Lower lobe of right lung (tissue), 2 donors: ENCODE data around the gene MESP2. TPM values are rescaled to one million over a fixed set of nuclear protein-coding genes. Genes with fewer than 3 reads are reported as not detected.

Source experiments
- ATAC-seq, 2 donors: fragments of 200-7000 bp; cut with Tn5 transposase; one replicate each; pipeline ENCODE4 v1.9.1; 2020 to 2022; ENCODE audit warnings: mild to moderate bottlenecking in 2 of 2, moderate library complexity in 2 of 2
- DNase-seq: peaks from one replicate; pipeline ENCODE4 v3.0.0-alpha.2; 2020
- H3K27ac ChIP-seq: fragments of 200-600 bp; one replicate; pipeline ENCODE4 v1.8.0; 2022
- H3K27me3 ChIP-seq: fragments of 200-600 bp; one replicate; pipeline ENCODE4 v1.8.0; 2022; ENCODE audit warnings: low read depth
- H3K36me3 ChIP-seq: fragments of 200-600 bp; one replicate; pipeline ENCODE4 v1.8.0; 2022; ENCODE audit warnings: mild to moderate bottlenecking
- H3K4me1 ChIP-seq: fragments of 200-600 bp; one replicate; pipeline ENCODE4 v1.8.0; 2022
- H3K4me3 ChIP-seq: fragments of 200-600 bp; one replicate; pipeline ENCODE4 v1.8.0; 2022; ENCODE audit warnings: mild to moderate bottlenecking
- H3K9me3 ChIP-seq: fragments of 200-600 bp; one replicate; pipeline ENCODE4 v1.8.0; 2022
- intact Hi-C: fragments of 100-400 bp; cut with DNase I; formaldehyde crosslinking; loops from one replicate; pipeline ENCODE4 v1.11.0; 2022
- total RNA-seq: library from RNA; stranded (reverse); fragmentation: NEBNext Ultra II Directional; extraction: Animal tissue kit (Norgen Biotek cat#: 25700); gene quantifications from one replicate; pipeline ENCODE4 v1.2.1, GENCODE V29; 2021
- TF ChIP-seq, protein P1 (sequence below): fragments of 200-600 bp; IDR thresholded peaks from one replicate; pipeline ENCODE4 v1.8.0; 2022; ENCODE audit warnings: antibody characterized with exemption, mild to moderate bottlenecking
- donor health status: DM: no; HTN: yes; CAD: no; lungs with severe emphysema.

MESP2 gene
- total RNA-seq, 1 donor from 2014 or later: not detected

DNA sequence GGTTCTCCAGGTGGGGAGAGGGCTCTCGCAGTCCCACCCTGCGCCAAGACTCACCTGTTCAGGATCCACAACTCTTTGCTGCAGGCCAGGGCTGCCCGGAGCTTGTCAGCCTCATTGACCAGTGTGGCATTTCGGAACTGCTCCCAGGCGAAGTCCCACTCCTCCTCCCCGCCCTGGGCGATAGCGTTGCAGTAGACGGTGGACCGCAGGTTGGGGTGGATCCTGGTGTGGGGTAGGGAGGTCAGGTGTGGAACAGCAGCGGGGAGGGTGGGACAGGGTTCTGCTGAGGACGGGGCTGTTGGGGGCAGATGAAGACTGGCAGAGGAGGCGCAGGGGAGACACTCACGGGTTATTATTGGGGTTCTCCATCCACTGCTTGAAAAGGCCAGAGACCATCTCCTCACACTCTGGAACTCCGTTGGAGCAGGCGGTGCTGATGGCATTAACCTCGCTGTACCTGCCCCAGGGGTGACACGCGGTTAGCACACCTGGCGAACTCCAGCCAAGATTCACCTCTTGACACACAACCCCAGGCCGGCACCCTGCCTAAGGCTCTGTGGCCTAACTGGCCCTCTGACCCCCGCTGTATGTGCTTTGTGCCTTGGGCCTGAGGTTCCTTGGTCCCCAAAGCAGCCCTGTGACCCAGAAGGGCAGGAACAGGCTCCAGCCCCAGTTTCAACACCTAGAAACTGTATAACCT lies 16.1 kb downstream of the MESP2 start:
- Histone ChIP-seq H3K36me3 (peaks cover 21% of the 10 kb centered on the region), H3K4me1 (peaks cover 11% of the 10 kb centered on the region), H3K27me3 (no peaks in the 10 kb centered on the region), H3K4me3 (no peak overlapping the region), H3K27ac (no peak overlapping the region), H3K9me3 (peaks cover 8% of the 10 kb centered on the region)
- TF ChIP-seq, protein P1, sequence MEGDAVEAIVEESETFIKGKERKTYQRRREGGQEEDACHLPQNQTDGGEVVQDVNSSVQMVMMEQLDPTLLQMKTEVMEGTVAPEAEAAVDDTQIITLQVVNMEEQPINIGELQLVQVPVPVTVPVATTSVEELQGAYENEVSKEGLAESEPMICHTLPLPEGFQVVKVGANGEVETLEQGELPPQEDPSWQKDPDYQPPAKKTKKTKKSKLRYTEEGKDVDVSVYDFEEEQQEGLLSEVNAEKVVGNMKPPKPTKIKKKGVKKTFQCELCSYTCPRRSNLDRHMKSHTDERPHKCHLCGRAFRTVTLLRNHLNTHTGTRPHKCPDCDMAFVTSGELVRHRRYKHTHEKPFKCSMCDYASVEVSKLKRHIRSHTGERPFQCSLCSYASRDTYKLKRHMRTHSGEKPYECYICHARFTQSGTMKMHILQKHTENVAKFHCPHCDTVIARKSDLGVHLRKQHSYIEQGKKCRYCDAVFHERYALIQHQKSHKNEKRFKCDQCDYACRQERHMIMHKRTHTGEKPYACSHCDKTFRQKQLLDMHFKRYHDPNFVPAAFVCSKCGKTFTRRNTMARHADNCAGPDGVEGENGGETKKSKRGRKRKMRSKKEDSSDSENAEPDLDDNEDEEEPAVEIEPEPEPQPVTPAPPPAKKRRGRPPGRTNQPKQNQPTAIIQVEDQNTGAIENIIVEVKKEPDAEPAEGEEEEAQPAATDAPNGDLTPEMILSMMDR: no peak
- intact Hi-C loops: no loop called here
- ATAC-seq (peak in 1 of 2 donors; percentile 27), DNase-seq (no peak)

DNA sequence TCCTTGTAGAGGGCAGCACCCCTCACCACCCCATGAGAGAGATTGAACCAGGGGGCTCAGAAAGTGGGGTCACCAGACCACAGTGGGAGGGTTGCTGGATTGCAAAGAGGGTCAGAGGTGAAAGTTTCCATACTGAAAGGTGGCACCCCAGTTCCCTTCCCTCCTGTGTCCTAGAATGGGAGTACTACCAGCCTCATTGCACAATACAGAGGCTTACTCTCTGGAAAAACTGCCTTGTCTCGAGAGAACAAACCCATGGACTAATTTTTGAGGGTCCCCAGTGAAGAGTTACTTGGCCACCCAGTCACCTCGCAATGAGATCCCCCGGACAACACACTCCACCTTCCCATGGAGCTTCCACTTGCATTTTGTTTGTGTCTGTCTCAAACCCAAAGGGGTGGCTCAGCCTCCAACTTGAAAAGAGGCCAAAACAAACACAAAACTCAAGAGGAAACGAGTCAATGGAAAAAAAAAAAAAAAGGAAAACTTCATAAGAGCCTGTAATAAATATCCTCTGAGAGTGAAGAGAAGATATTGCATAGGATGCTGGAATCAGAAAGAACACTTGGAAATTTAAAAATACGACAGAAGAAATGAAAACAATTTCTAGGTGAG lies 18.6 kb downstream of the MESP2 start:
- TF ChIP-seq, protein P1: no peak
- peaks cover 33% of the 10 kb centered on the region for H3K36me3 ChIP-seq
- peaks cover 11% of the 10 kb centered on the region for H3K4me1 ChIP-seq
- no peaks in the 10 kb centered on the region for H3K27me3 ChIP-seq
- no peak overlapping the region for H3K27ac ChIP-seq
- H3K4me3 ChIP-seq: no peak overlapping the region
- H3K9me3 ChIP-seq: peaks cover 8% of the 10 kb centered on the region
- ATAC-seq (peak; percentile 20 to 35), DNase-seq (no peak)
- intact Hi-C loops: no loop called here

DNA sequence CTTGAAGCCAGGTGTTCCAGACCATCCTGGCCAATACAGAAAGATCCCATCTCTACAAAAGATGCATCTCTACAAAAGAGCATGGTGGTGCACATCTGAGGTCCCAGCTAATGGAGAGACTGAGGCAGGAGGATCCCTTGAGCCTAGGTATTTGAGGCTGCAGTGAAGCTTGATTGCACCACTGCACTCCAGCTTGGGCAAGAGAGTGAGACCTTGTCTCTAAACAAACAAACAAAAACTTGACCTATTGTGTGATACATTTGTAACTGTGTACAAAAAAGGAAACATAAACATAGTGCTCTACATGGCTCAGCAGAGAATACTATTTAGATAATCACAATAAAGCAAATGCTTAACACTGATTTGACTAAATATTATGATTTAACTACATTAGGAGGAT lies 19.9 kb downstream of the MESP2 start:
- TF ChIP-seq, protein P1: no peak
- ATAC-seq: no peak

DNA sequence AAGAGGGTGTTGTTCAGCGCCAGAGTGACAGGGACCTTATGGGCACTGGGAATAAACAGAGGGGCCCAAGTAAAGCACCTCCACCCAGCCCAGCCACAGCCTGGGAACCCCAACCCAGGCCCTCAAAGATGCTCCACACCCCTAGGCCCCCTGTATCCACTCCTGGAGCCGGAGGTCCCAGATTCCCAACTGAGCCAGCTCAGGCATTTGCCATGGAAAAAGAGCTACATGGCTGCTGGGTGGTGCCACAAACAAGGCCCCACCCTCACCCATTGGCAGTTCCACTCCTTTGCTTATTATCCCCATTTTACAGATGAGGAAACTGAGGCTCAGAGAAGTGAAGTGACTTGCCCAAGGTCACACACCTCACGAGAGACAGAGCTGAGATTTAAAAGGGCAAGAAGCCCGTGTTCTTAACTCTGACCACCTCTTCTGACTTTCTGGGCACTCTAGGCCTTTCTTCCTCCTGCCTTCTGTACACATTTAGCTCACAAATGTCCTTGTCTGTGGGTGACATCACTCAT lies 21.6 kb downstream of the MESP2 start:
- peaks cover 28% of the 10 kb centered on the region for H3K36me3 ChIP-seq
- ATAC-seq (no peak), DNase-seq (no peak)
- TF ChIP-seq, protein P1: no peak
- H3K9me3 ChIP-seq: peaks cover 8% of the 10 kb centered on the region
- H3K4me1 ChIP-seq: peaks cover 11% of the 10 kb centered on the region
- H3K27me3 ChIP-seq: no peaks in the 10 kb centered on the region
- H3K4me3 ChIP-seq: no peak overlapping the region
- H3K27ac ChIP-seq: no peak overlapping the region
- intact Hi-C loops: no loop called here

More for the DNA sequence above, 19.9 kb downstream of the MESP2 start:
- Histone ChIP-seq H3K36me3 (peaks cover 33% of the 10 kb centered on the region), H3K9me3 (peaks cover 8% of the 10 kb centered on the region), H3K27me3 (no peaks in the 10 kb centered on the region), H3K4me1 (peaks cover 11% of the 10 kb centered on the region), H3K4me3 (no peak overlapping the region), H3K27ac (no peak overlapping the region)
- intact Hi-C loops: no loop called here
- DNase-seq: no peak

DNA sequence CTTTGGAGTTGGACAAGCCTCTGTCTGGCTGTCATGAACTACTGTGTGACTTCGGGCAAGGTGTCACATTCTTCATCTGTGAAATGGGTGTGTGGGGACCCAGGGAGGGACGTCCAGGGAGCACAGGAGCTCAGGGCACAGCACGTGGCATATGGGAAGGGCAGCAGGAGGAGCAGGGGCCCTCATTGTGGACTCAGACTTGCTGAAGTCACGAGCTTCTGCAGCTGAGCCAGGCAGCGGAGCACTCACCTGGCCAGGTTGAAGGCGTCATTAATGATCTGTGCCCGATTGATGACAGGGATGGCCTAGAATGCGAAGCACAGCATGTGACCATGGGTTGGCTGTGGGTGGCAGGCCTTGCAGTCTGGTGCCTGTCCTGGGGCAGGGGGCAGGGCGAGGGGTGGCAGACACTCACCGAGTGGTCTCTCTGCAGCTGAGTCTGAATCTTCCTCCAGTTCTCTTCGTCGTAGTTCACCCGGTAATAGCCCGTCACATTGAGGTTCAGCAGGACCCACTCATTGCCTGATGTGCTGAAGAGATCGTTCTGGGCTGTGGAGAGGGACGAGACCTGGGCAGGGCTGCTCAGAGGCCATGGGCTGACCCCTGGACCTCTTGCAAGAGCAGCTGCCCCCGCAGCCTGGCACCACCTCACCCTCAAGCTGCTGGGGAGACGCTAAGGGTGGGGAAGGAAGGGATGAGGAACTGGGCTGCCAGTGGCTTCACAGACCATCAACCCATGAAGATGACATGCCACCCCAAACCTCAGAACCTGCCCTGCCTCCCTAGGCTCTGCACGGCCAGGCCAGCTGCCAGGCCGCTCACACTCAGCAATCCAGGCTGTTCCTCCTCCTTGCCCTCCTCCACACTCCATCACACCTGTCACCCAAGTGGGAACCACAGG lies 23.1 kb downstream of the MESP2 start:
- intact Hi-C loops: no loop called here
- DNase-seq (peak; percentile 17), ATAC-seq (no peak)
- no peak overlapping the region for H3K4me3 ChIP-seq
- H3K9me3 ChIP-seq: peaks cover 8% of the 10 kb centered on the region
- peaks cover 11% of the 10 kb centered on the region for H3K4me1 ChIP-seq
- peaks cover 31% of the 10 kb centered on the region for H3K36me3 ChIP-seq
- TF ChIP-seq, protein P1: no peak
- H3K27me3 ChIP-seq: no peaks in the 10 kb centered on the region
- no peak overlapping the region for H3K27ac ChIP-seq
